IMR-90 (cell line): ENCODE measurements around the gene PATJ. TPM values are rescaled to one million over a fixed set of nuclear protein-coding genes. Genes with fewer than 3 reads are reported as not detected.

ENCODE experiments used
- ATAC-seq: fragments of 200-7000 bp; cut with Tn5 transposase; 2 replicates; pipeline ENCODE4 v1.9.1; 2020; ENCODE audit warnings: low read depth, mild to moderate bottlenecking, moderate library complexity
- BruUV-seq: library from RNA; stranded (reverse); fragments of 400-500 nt; replicated peaks from 2 replicates; lab custom pipeline; 2021; lab: Mats Ljungman, UMichigan
- CTCF ChIA-PET: fragments of 300-600 bp; formaldehyde crosslinking; extraction: SDS; loops from one replicate; lab custom pipeline; 2021; ENCODE audit warnings: antibody characterized with exemption; lab: Yijun Ruan, JAX
- POLR2A ChIA-PET: fragments of 300-600 bp; sonication (Branson Sonifier 250); formaldehyde crosslinking; loops from one replicate; lab custom pipeline; 2022; ENCODE audit warnings: antibody characterized with exemption; ENCODE audit not compliant: unreplicated experiment; lab: Charles Lee
- DNase-seq: peaks from one replicate; pipeline ENCODE4 v3.0.0; 2013
- H2AFZ ChIP-seq: replicated peaks from 2 replicates; pipeline ENCODE3; 2013; ENCODE audit warnings: low read length, mild to moderate bottlenecking; ENCODE audit not compliant: poor library complexity
- H2AK5ac ChIP-seq: 2 replicates; pipeline ENCODE4 v1.6.1; 2013; ENCODE audit warnings: low read depth, low read length, inconsistent platforms
- H2AK9ac ChIP-seq: replicated peaks from 2 replicates; pipeline ENCODE3; 2013; ENCODE audit warnings: mild to moderate bottlenecking, low read depth, low read length, moderate library complexity; ENCODE audit not compliant: poor library complexity
- H2BK120ac ChIP-seq: 2 replicates; pipeline ENCODE4 v1.6.1; 2013; ENCODE audit warnings: low read depth, low read length, inconsistent platforms
- H2BK15ac ChIP-seq: 3 replicates; pipeline ENCODE4 v1.6.1; 2013; ENCODE audit warnings: low read depth, low read length, inconsistent platforms
- H2BK20ac ChIP-seq: 2 replicates; pipeline ENCODE4 v1.6.1; 2013; ENCODE audit warnings: low read depth, mild to moderate bottlenecking, inconsistent platforms, low read length, moderate library complexity
- H2BK5ac ChIP-seq: 2 replicates; pipeline ENCODE4 v1.6.1; 2013; ENCODE audit warnings: mild to moderate bottlenecking, low read depth, low read length, inconsistent platforms; ENCODE audit not compliant: poor library complexity, severe bottlenecking
- H3K14ac ChIP-seq: replicated peaks from 2 replicates; pipeline ENCODE4 v1.6.1; 2013; ENCODE audit warnings: low read depth, low read length, inconsistent platforms
- H3K18ac ChIP-seq: 2 replicates; pipeline ENCODE4 v1.6.1; 2013; ENCODE audit warnings: low read depth, low read length, control low read depth
- H3K23ac ChIP-seq: 2 replicates; pipeline ENCODE4 v1.6.1; 2013; ENCODE audit warnings: low read depth, low read length, inconsistent platforms
- H3K27ac ChIP-seq: 2 replicates; pipeline ENCODE4 v1.5.1; 2013; ENCODE audit warnings: mild to moderate bottlenecking, control low read depth, low read length; ENCODE audit not compliant: insufficient read depth
- H3K27me3 ChIP-seq: 2 replicates; pipeline ENCODE4 v1.6.1; 2013; ENCODE audit warnings: low read length; ENCODE audit not compliant: control insufficient read depth, insufficient read depth
- H3K36me3 ChIP-seq: 2 replicates; pipeline ENCODE4 v1.6.1; 2013; ENCODE audit warnings: low read length, mixed read lengths; ENCODE audit not compliant: control insufficient read depth, insufficient read depth
- H3K4ac ChIP-seq: 2 replicates; pipeline ENCODE4 v1.6.1; 2013; ENCODE audit warnings: low read depth, low read length, inconsistent platforms
- H3K4me1 ChIP-seq: 2 replicates; pipeline ENCODE4 v1.6.1; 2013; ENCODE audit warnings: low read length, mixed read lengths; ENCODE audit not compliant: control insufficient read depth, insufficient read depth
- H3K4me2 ChIP-seq: 2 replicates; pipeline ENCODE4 v1.6.1; 2013; ENCODE audit warnings: low read depth, mild to moderate bottlenecking, control low read depth, low read length, moderate library complexity
- H3K4me3 ChIP-seq: 2 replicates; pipeline ENCODE4 v1.5.1; 2013; ENCODE audit warnings: low read depth, mild to moderate bottlenecking, control low read depth, low read length, moderate library complexity; ENCODE audit not compliant: insufficient read depth
- H3K56ac ChIP-seq: 2 replicates; pipeline ENCODE4 v1.6.1; 2013; ENCODE audit warnings: low read length, inconsistent platforms; ENCODE audit not compliant: insufficient read depth; ENCODE audit errors: extremely low read depth
- H3K79me1 ChIP-seq, 2 experiments: 2 replicates each; pipeline ENCODE4 v1.6.1; 2013; ENCODE audit warnings: low read length in 2 of 2, inconsistent platforms in 1 of 2, low read depth in 1 of 2
- H3K9ac ChIP-seq: 2 replicates; pipeline ENCODE4 v1.6.1; 2013; ENCODE audit warnings: low read depth, low read length, control low read depth
- H3K9me1 ChIP-seq: 2 replicates; pipeline ENCODE4 v1.6.1; 2013; ENCODE audit warnings: low read length, inconsistent platforms; ENCODE audit not compliant: insufficient read depth
- H3K9me3 ChIP-seq: 2 replicates; pipeline ENCODE4 v1.6.1; 2013; ENCODE audit warnings: low read length; ENCODE audit not compliant: control insufficient read depth, insufficient read depth
- H4K20me1 ChIP-seq: 2 replicates; pipeline ENCODE4 v1.6.1; 2013; ENCODE audit warnings: low read length, inconsistent platforms; ENCODE audit not compliant: insufficient read depth
- H4K5ac ChIP-seq: 2 replicates; pipeline ENCODE4 v1.6.1; 2013; ENCODE audit warnings: mild to moderate bottlenecking, low read depth, low read length, control low read depth
- H4K8ac ChIP-seq, 2 experiments: 2 replicates each; pipeline ENCODE4 v1.6.1; 2013; ENCODE audit warnings: low read depth in 2 of 2, low read length in 2 of 2, control low read depth in 1 of 2, inconsistent platforms in 1 of 2
- H4K91ac ChIP-seq: 2 replicates; pipeline ENCODE4 v1.6.1; 2013; ENCODE audit warnings: low read depth, low read length, inconsistent platforms; ENCODE audit not compliant: insufficient read depth
- CTCF ChIP-seq: conservative IDR thresholded peaks from 2 replicates; pipeline ENCODE4 v1.5.1; 2012; ENCODE audit warnings: mild to moderate bottlenecking, low read depth, low read length, improper control_type of control experiment
- ELK1 ChIP-seq: fragments of 150-350 bp; IDR thresholded peaks from 2 replicates; pipeline ENCODE4 v1.6.1; 2016; ENCODE audit warnings: low read depth, mild to moderate bottlenecking, low read length, moderate library complexity, borderline replicate concordance
- MAFK ChIP-seq: IDR thresholded peaks from 2 replicates; pipeline ENCODE4 v1.6.1; 2012; ENCODE audit warnings: low read depth, low read length, improper control_type of control experiment
- MAZ ChIP-seq: IDR thresholded peaks from 2 replicates; pipeline ENCODE4 v1.6.1; 2012; ENCODE audit warnings: low read depth, mild to moderate bottlenecking, low read length, improper control_type of control experiment, moderate library complexity, borderline replicate concordance
- MXI1 ChIP-seq: IDR thresholded peaks from 2 replicates; pipeline ENCODE4 v1.6.1; 2012; ENCODE audit warnings: low read depth, mild to moderate bottlenecking, low read length, moderate library complexity, borderline replicate concordance
- RAD21 ChIP-seq: IDR thresholded peaks from 2 replicates; pipeline ENCODE4 v1.6.1; 2012; ENCODE audit warnings: low read length, improper control_type of control experiment
- RCOR1 ChIP-seq: IDR thresholded peaks from 2 replicates; pipeline ENCODE4 v1.6.1; 2012; ENCODE audit warnings: mild to moderate bottlenecking, low read length, improper control_type of control experiment; ENCODE audit not compliant: insufficient replicate concordance
- RFX5 ChIP-seq: IDR thresholded peaks from 2 replicates; pipeline ENCODE4 v1.8.0; 2012; ENCODE audit warnings: low read depth, mild to moderate bottlenecking, low read length, moderate library complexity
- SMC3 ChIP-seq: fragments of 150-350 bp; IDR thresholded peaks from 2 replicates; pipeline ENCODE4 v1.6.1; 2016; ENCODE audit warnings: low read depth, mild to moderate bottlenecking, antibody characterized with exemption, low read length, moderate library complexity
- USF2 ChIP-seq: fragments of 150-350 bp; IDR thresholded peaks from 2 replicates; pipeline ENCODE4 v1.6.1; 2017; ENCODE audit warnings: mild to moderate bottlenecking, antibody characterized with exemption, low read length, low read depth
- WGBS, 2 experiments: methylation state at CpG; one replicate each; pipeline versions ENCODE4 v1.1.5 to v1.1.7; 2013; ENCODE audit warnings: missing lambda C conversion rate in 2 of 2; ENCODE audit not compliant: insufficient read length in 1 of 2; ENCODE audit errors: extremely low coverage in 2 of 2; 5-methylcytosine and 5-hydroxymethylcytosine counted together
- dilution Hi-C: fragments of 300-500 bp; cut with HindIII; formaldehyde crosslinking; loops from one replicate; pipeline ENCODE4 v1.14.3; 2018; ENCODE audit warnings: low sequenced_read_pairs; ENCODE audit not compliant: unreplicated experiment
- in situ Hi-C: fragments of 300-500 bp; cut with MboI; formaldehyde crosslinking; loops from 3 replicates; pipeline ENCODE4 v1.14.3; 2019; ENCODE audit warnings: low sequenced_read_pairs, inconsistent platforms, mixed read lengths
- intact Hi-C: fragments of 100-400 bp; cut with micrococcal nuclease; formaldehyde crosslinking; loops from 2 replicates; pipeline ENCODE4 v1.10.0; 2022
- polyA plus RNA-seq, 3 experiments: library from polyadenylated mRNA; depleted of rRNA; stranded (reverse); fragments of >200 nt; gene quantifications; 2 replicates each; pipeline ENCODE4 v1.2.3, GENCODE V29; 2012; ENCODE audit warnings: low replicate concordance in 1 of 3
- total RNA-seq: library from RNA; depleted of rRNA; stranded (reverse); fragments of >200 nt; gene quantifications from 2 replicates; pipeline ENCODE4 v1.2.3, GENCODE V29; 2012

PATJ gene
- total and polyA plus RNA-seq, 2 of the 4 experiments (the other 2 are of a cell fraction), result 2.0 to 3.4 TPM

GRCh38 chr1:62198069-62198780 lies 455.9 kb downstream of the PATJ start:
- POLR2A ChIA-PET, result no interaction called here
- no peak overlapping the region for H3K27ac ChIP-seq
- no peak overlapping the region for H3K4ac ChIP-seq
- intact Hi-C loops, result no loop called here
- DNase-seq (no peak), ATAC-seq (no peak)
- H3K79me1 ChIP-seq, result no peaks in the 10 kb centered on the region
- dilution Hi-C loops, result no loop called here
- no peak overlapping the region for H4K5ac ChIP-seq
- no TSS peak for BruUV-seq
- H4K91ac ChIP-seq, result no peak overlapping the region
- H3K4me1 ChIP-seq, result no peaks in the 10 kb centered on the region
- no peak overlapping the region for H2BK15ac ChIP-seq
- no peak overlapping the region for H2AK5ac ChIP-seq
- H4K8ac ChIP-seq, result no peak overlapping the region
- no peak overlapping the region for H2AK9ac ChIP-seq
- H2BK5ac ChIP-seq, result no peak overlapping the region
- H2AFZ ChIP-seq, result no peak overlapping the region
- no CpG with 5 or more reads among the region's 14 CpGs for WGBS, 2 experiments
- no peak overlapping the region for H3K9ac ChIP-seq
- no peak overlapping the region for H3K14ac ChIP-seq
- no peak overlapping the region for H3K56ac ChIP-seq
- no peak overlapping the region for H3K4me2 ChIP-seq
- H2BK120ac ChIP-seq, result no peak overlapping the region
- no peak overlapping the region for H3K4me3 ChIP-seq
- H3K23ac ChIP-seq, result no peak overlapping the region
- H3K18ac ChIP-seq, result no peak overlapping the region
- no peaks in the 10 kb centered on the region; the same call in 1 of the 2 replicates for H3K27me3 ChIP-seq
- in situ Hi-C loops, result loop anchor here (25.0 kb wide), 1 partner anchor 539 kb away; no protein-coding TSS in a partner anchor
- no peak overlapping the region for H2BK20ac ChIP-seq
- H3K36me3 ChIP-seq, result no peaks in the 10 kb centered on the region
- H4K20me1 ChIP-seq, result no peaks in the 10 kb centered on the region
- no peak for TF ChIP-seq RAD21
- no peak for TF ChIP-seq USF2
- TF ChIP-seq RCOR1, result no peak
- TF ChIP-seq MAFK, result no peak
- no peak for TF ChIP-seq MAZ
- no peak for TF ChIP-seq MXI1
- TF ChIP-seq RFX5, result no peak
- TF ChIP-seq ELK1, result no peak
- no peak for TF ChIP-seq SMC3
- no peak for TF ChIP-seq CTCF
- CTCF ChIA-PET, result interaction anchor here (0.5 kb wide), 1 partner anchor 54 kb away, joined by 3 read pairs; no protein-coding TSS in a partner anchor
- H3K9me3 ChIP-seq, result peaks cover 3% of the 10 kb centered on the region
- H3K9me1 ChIP-seq, result no peaks in the 10 kb centered on the region
